GM20000 (cell line): ENCODE data around the gene TCF7.

Source experiments
- DNase-seq: peaks from one replicate; pipeline ENCODE4 v3.0.0; 2012; ENCODE audit warnings: low spot score
- TF ChIP-seq, protein P1 (sequence below): IDR thresholded peaks from 2 replicates; pipeline ENCODE4 v1.5.1; 2012; ENCODE audit warnings: mild to moderate bottlenecking, control low read depth; ENCODE audit errors: extremely low read depth, missing control alignments

The TCF7 gene

DNA sequence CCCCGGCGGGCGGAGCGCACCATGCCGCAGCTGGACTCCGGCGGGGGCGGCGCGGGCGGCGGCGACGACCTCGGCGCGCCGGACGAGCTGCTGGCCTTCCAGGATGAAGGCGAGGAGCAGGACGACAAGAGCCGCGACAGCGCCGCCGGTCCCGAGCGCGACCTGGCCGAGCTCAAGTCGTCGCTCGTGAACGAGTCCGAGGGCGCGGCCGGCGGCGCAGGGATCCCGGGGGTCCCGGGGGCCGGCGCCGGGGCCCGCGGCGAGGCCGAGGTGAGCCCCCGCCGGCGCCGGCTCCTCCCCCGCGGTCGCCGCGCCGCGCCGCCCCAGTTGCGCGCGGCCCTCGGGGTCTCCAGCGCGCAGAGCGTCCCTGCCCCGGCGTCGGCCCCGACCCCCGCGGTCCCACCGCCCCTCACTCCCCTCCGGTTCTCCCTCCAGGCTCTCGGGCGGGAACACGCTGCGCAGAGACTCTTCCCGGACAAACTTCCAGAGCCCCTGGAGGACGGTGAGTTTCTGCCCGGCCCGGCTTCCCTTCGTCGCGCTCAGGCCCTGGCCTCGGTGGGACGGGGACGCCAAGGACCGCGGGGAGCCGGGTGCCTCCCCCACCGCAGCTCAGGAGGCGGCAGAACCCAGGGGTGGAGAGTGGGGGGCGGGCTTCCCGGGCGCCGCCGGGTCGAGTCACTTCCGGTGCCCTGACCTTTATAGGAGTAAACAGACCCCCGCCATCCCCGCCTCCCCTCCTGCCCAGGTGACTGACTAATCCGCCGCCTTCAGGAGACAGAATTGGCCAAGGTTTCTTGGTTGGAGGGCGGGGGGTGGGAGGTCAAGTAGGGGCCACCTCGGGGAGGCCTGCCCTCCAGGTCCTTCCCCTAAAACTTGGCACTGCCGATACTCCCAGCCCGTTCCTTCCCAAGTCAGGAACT, 665 bp downstream of the TCF7 start:
- DNase-seq: peak; percentile 59
- TF ChIP-seq, protein P1, sequence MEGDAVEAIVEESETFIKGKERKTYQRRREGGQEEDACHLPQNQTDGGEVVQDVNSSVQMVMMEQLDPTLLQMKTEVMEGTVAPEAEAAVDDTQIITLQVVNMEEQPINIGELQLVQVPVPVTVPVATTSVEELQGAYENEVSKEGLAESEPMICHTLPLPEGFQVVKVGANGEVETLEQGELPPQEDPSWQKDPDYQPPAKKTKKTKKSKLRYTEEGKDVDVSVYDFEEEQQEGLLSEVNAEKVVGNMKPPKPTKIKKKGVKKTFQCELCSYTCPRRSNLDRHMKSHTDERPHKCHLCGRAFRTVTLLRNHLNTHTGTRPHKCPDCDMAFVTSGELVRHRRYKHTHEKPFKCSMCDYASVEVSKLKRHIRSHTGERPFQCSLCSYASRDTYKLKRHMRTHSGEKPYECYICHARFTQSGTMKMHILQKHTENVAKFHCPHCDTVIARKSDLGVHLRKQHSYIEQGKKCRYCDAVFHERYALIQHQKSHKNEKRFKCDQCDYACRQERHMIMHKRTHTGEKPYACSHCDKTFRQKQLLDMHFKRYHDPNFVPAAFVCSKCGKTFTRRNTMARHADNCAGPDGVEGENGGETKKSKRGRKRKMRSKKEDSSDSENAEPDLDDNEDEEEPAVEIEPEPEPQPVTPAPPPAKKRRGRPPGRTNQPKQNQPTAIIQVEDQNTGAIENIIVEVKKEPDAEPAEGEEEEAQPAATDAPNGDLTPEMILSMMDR: no peak

DNA sequence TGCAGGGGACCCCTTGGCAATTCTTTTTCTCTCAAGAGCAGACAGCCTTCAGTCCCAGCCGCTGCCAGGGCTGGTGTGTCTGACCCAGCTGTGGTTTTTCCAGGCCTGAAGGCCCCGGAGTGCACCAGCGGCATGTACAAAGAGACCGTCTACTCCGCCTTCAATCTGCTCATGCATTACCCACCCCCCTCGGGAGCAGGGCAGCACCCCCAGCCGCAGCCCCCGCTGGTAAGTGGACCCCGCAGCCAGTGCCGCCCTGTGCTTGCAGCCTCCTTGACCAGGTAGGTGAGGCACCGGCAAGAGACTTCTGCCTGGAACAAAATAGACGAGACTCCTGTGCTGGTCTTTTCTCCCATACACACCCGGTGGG, 1.3 kb downstream of the TCF7 start:
- TF ChIP-seq, protein P1: no peak
- DNase-seq: no peak

DNA sequence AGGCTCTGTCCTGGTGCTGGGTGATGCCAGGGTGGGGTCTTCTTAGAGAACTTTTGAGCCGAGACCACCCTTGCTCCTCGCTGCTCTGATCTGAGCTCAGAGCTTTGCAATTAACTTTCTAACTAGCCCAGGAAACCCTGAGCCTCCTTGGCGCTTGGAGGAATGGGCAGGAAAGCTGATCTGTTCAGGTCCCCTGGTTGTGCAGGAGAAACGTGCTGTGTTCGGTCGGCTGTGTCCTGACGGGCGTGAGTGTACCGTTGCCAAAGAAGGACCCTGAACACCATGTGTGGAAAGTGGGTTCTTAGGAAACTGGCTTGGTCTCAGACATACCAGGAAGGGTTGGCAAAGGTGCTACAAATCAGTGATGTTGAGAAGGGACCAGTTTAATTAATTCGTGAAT, 1.8 kb downstream of the TCF7 start:
- TF ChIP-seq, protein P1: no peak
- DNase-seq: no peak

DNA sequence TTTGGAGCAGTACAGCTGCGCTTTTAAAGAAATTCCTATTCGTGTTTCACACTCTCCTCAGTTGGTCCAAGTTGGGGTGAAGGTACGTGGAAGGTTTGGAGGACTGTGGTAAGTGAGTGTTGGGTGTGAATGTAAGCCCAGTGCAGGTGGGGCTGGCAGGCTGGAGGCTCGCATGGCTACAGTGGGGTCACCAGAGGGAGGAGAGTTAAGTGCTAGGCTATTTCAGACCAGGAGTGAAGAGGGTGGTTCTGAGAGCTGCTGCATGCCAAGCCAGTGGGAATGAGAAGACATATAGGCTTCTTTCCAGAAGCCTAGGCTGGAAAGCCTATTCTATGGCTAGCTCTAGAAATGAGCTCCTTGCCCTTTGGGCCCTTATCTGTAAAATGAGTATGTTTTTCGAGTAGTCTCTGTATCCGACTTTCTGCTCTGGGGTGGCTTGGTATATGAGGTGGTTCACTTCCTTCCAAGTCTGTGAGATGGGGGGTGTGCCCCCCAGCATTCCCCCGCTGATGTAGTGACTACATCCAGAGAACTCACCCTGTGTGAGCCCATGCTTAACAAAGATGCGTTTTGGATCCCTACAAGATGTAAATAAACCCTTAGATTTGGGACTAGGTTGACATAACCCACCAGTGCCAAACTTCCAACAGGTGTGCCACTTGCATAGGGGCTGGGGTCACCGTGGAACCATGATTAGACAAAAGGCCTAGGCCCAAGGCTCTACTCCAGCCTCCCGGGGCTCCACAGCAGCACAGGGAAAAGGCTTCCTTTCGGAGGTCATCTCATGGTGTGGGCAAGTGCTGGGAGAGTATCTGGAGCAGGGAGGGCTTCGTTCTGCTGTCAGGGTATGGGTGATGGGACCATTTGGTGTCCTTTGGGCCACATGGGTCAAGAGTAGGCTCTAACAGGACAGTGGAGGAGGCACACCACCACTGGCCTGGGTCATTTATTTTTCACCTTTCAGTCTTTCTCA, 2.6 kb downstream of the TCF7 start:
- TF ChIP-seq, protein P1: no peak
- no peak for DNase-seq

DNA sequence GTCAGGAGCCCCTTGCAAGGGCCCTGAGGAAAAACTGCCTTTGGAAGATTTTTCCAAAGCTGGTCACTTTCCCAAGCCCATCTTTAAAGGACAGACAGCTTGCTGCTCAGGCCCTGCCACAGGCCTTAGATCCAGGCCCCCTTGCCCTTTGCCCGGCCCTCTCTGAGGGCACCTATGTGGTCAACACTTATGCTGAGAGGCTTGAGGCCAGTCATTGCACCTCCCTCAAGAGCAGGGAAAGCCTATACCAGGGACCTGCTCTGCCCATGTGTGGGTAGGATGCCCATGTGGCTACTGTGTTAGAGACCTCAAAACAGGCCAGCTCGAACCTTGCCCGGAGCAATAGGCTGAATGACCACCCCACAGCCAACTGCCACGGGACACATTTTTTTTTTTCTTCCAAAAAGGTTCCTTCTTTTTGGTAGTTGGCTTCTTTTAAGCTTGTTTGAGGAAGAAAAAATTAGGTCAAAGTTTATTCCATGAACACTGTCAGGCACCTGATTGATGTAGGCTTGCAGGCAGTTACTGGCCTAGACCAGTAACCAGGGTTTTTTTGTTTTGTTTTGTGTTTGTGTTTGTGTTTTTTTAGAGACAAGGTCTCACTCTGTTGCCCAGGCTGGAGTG, 3.8 kb downstream of the TCF7 start:
- DNase-seq: no peak
- TF ChIP-seq, protein P1: no peak

GRCh38 chr5:134119720-134120119, 5.2 kb downstream of the TCF7 start:
- DNase-seq: no peak
- TF ChIP-seq, protein P1: no peak
